ENCODE results near the gene KRTAP2-1. TPM values are rescaled to one million over a fixed set of nuclear protein-coding genes. Genes with fewer than 3 reads are reported as not detected.

KRTAP2-1 gene
- total RNA-seq, 1 experiment from 2014 or later = not detected

Other genes starting within 250 kb of the KRTAP2-1 start
- not detected in 2 replicates for gene KRT28, start 247.4 kb downstream of the KRTAP2-1 start, total RNA-seq (2021)
- 35.0 and 36.2 TPM in 2 replicates for gene KRT10, start 224.7 kb downstream of the KRTAP2-1 start, total RNA-seq (2021)
- gene KRT12, start 180.1 kb downstream of the KRTAP2-1 start, total RNA-seq (2021) = not detected in 2 replicates
- not detected in 2 replicates for gene KRT20, start 162.1 kb downstream of the KRTAP2-1 start, total RNA-seq (2021)
- not detected in 2 replicates for gene KRT23, start 109.7 kb downstream of the KRTAP2-1 start, total RNA-seq (2021)
- not detected in 2 replicates for gene KRT39, start 80.4 kb downstream of the KRTAP2-1 start, total RNA-seq (2021)
- 0.98 and 1.1 TPM in 2 replicates for gene KRT40, start 63.0 kb downstream of the KRTAP2-1 start, total RNA-seq (2021)
- gene KRTAP3-3, start 53.2 kb downstream of the KRTAP2-1 start, total RNA-seq (2021) = not detected in 2 replicates
- gene KRTAP3-2, start 47.4 kb downstream of the KRTAP2-1 start, total RNA-seq (2021) = not detected in 2 replicates
- gene KRTAP3-1, start 38.2 kb downstream of the KRTAP2-1 start, total RNA-seq (2021) = not detected in 2 replicates
- not detected in 2 replicates for gene KRTAP1-5, start 20.1 kb downstream of the KRTAP2-1 start, total RNA-seq (2021)
- not detected in 2 replicates for gene KRTAP1-4, start 17.1 kb downstream of the KRTAP2-1 start, total RNA-seq (2021)
- not detected in 2 replicates for gene KRTAP1-3, start 12.4 kb downstream of the KRTAP2-1 start, total RNA-seq (2021)
- gene KRTAP1-1, start 5.9 kb downstream of the KRTAP2-1 start, total RNA-seq (2021) = not detected in 2 replicates
- gene KRTAP2-2, start 7.9 kb upstream of the KRTAP2-1 start, total RNA-seq (2021) = not detected in 2 replicates
- gene KRTAP2-3, start 12.8 kb upstream of the KRTAP2-1 start, total RNA-seq (2021) = not detected in 2 replicates
- not detected in 2 replicates for gene KRTAP2-4, start 18.6 kb upstream of the KRTAP2-1 start, total RNA-seq (2021)
- gene KRTAP4-7, start 36.8 kb upstream of the KRTAP2-1 start, total RNA-seq (2021) = not detected in 2 replicates
- not detected in 2 replicates for gene KRTAP4-8, start 50.8 kb upstream of the KRTAP2-1 start, total RNA-seq (2021)
- gene KRTAP4-16, start 54.9 kb upstream of the KRTAP2-1 start, total RNA-seq (2021) = not detected in 2 replicates
- gene KRTAP4-9, start 58.1 kb upstream of the KRTAP2-1 start, total RNA-seq (2021) = 1.0 and 1.2 TPM in 2 replicates
- not detected in 2 replicates for gene KRTAP4-11, start 71.1 kb upstream of the KRTAP2-1 start, total RNA-seq (2021)
- gene KRTAP4-12, start 76.9 kb upstream of the KRTAP2-1 start, total RNA-seq (2021) = not detected in 2 replicates
- gene KRTAP4-6, start 93.2 kb upstream of the KRTAP2-1 start, total RNA-seq (2021) = not detected in 2 replicates
- gene KRTAP4-5, start 102.5 kb upstream of the KRTAP2-1 start, total RNA-seq (2021) = not detected in 2 replicates
- not detected in 2 replicates for gene KRTAP4-4, start 113.4 kb upstream of the KRTAP2-1 start, total RNA-seq (2021)
- not detected in 2 replicates for gene KRTAP4-3, start 120.9 kb upstream of the KRTAP2-1 start, total RNA-seq (2021)
- gene KRTAP4-2, start 130.9 kb upstream of the KRTAP2-1 start, total RNA-seq (2021) = not detected in 2 replicates
- not detected in 2 replicates for gene KRTAP4-1, start 137.6 kb upstream of the KRTAP2-1 start, total RNA-seq (2021)
- not detected in 2 replicates for gene KRTAP9-1, start 142.6 kb upstream of the KRTAP2-1 start, total RNA-seq (2021)
- gene KRTAP9-2, start 179.3 kb upstream of the KRTAP2-1 start, total RNA-seq (2021) = not detected in 2 replicates
- not detected in 2 replicates for gene KRTAP9-3, start 185.1 kb upstream of the KRTAP2-1 start, total RNA-seq (2021)
- gene KRTAP9-8, start 190.7 kb upstream of the KRTAP2-1 start, total RNA-seq (2021) = not detected in 2 replicates
- gene KRTAP9-4, start 202.4 kb upstream of the KRTAP2-1 start, total RNA-seq (2021) = not detected in 2 replicates
- not detected in 2 replicates for gene KRTAP9-9, start 208.1 kb upstream of the KRTAP2-1 start, total RNA-seq (2021)
- not detected in 2 replicates for gene KRTAP9-6, start 218.1 kb upstream of the KRTAP2-1 start, total RNA-seq (2021)
- gene KRTAP9-7, start 228.4 kb upstream of the KRTAP2-1 start, total RNA-seq (2021) = not detected in 2 replicates

Measured in A673 (cell line).